Stimulated activated CD8-positive, alpha-beta memory T cell treated with anti-CD3 and anti-CD28 coated beads, Interleukin-2, amount 100 ng/mL, for 48 hours (primary cell): ENCODE data around the gene CRB1.

Experiments
- DNase-seq, 2 donors: peaks; one replicate each; pipeline ENCODE4 v3.0.0-alpha.2; 2020; ENCODE audit warnings: low read depth in 2 of 2

The CRB1 gene

DNA sequence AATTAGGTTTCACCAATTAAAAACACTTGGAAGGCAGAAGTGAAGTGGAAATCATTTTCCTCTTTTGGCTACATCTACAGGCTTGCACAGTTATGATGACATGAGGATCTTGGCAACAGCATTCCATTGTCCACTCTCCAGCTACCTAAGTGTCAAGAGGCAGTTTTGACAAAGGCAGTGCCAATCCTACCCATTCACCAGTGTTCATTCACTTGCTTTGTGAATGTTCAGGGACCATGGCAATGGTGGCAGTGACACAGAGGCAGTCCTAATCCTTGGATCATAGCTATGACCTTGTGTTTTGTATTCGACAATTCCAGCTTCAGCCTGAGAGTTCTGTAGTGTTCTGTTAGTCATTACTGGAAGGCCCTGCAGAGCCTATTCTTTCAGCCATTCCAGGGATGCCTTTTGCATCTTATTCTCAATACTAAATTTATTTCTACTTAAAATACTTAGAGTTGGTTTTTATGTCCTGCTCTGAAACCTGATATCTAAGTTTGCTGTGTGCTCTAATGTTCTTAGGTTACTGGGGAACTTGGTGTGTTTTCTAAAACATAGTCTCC, 36.7 kb downstream of the CRB1 start:
- DNase-seq = no peak

DNA sequence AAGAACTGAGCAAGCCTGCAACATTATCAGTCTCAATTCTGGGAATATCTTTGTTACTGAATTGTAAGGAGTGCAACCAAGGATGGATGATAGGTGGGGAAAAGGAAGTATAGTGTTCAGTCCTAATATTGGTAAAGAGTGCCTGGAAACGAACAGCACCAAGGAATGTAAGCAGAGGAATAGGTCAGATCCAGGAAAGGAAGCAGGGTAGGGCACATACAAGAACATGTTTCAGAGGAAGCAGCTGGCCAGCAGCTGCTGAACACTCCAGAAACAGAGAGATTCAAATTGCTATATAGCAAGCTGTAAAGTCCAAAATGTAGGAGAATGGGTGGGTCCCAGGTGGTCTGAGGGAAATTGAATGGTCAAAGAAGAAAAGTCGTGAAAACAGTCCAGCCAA, 37.9 kb downstream of the CRB1 start:
- DNase-seq = no peak

DNA sequence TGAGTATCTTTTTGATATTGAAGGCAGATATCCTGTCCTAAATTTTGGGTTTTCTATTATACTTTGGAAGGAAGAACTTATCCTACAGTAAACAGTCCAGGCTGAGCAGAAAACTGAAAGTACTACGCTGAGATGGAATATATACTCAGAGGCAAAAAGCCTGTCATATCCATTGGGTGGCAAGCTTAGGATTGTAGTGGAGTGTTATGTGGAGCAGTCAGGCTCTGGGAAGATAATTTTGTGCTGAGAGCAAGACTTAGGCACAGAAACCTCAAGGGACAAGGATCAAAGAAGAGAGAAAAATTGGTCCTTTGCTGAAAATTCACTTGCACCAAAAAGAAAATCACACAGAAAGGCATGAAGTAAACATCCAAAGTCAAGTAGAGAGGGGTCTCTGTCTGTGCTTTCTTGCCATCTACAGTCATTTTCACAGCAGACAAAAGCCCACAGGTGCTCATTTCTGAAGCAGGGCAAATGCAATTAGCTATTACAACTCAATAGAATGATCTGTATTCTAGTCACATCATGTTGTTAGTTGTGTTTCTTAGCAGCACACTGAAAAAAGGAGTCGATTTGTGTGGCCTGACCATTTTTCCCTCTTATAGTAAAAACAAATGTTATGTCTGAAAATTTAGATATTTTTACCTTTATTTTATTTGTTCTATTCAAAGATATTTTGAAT, 38.5 kb downstream of the CRB1 start:
- no peak for DNase-seq

DNA sequence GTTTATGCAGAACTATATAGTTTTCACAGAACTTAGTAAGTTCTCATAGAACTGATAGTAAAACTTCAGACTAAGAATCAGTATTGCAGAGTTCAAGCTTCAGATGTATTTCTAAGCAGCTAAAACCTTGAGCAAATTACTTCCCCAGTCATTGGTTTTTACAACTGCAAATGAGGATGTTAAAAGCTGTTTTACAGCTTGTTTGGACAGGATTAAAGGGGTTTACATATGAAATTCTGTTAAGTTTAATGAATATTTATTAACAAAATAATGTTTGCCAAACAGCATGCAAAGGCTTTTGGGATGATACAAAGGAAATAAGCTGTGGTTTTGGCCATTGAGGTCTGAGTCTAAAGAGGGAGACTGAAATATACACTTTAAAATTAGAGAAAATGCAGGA, 39.1 kb downstream of the CRB1 start:
- DNase-seq = no peak

DNA sequence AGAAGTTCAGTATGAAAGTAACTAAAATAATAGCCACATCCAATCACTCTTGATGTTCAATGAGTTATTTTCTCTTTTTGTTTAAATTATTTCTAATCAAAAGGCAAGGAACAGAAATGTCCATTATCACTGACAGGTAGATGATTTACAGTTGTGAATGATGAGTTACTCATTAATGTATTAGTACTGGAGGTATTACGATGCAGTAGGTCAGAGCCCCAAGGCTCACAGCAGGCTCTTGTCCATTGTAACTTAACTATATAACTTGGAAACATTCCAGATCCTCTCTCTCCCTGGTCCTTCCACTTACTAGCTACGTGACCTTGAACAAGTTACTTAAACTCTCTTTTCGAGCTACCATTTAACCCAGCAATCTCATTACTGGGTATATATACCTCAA, 39.5 kb downstream of the CRB1 start:
- DNase-seq = no peak

DNA sequence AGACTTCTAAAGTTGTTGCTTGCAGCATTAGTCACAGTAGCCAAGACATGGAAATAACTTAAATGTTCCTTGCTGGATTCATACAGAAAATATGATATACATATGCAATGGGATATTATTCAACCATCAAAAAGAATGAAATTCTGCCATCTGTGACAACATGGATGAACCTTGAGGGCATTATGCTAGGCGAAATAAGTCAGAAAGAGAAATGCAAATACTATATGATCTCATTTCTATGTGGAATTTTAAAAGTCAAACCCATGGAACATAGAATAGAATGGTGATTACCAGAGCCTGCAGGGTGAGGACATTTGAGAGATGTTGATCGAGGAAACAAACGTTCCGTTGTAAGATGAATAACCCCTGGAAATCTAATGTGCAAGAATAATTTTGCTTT, 43.0 kb downstream of the CRB1 start:
- no peak for DNase-seq

DNA sequence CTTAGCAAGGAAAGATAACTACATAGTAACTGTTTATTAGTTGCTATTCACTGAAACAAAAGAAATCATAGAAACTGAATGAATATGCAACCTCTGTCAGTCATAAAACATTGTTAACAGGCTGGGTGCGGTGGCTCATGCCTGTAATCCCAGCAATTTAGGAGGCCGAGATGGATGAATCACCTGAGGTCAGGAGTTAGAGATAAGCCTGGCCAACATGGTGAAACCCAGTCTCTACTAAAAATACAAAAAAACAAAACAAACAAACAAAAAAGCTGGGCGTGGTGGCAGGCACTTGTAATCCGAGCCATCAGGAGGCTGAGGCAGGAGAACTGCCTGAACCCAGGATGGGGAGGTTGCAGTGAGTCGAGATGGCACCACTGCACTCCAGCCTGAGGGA, 44.1 kb downstream of the CRB1 start:
- DNase-seq = no peak

DNA sequence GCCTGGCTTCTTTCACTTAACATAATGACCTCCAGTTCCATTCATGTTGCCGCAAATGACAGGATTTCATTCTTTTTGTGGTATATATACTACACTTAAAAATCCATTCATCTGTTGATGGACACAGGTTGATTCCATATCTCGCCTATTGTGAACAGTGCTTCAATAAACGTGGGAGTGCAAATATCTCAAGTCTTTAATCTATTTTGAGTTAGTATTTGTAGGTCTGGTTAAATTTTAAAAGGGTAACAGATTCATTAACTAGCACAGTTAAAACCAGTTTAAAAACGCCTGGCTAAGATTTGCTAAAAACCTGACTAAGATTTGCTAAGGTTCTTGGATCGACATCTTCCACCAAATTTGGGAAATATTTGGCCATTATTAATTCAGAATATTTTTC, 45.7 kb downstream of the CRB1 start:
- DNase-seq = no peak

DNA sequence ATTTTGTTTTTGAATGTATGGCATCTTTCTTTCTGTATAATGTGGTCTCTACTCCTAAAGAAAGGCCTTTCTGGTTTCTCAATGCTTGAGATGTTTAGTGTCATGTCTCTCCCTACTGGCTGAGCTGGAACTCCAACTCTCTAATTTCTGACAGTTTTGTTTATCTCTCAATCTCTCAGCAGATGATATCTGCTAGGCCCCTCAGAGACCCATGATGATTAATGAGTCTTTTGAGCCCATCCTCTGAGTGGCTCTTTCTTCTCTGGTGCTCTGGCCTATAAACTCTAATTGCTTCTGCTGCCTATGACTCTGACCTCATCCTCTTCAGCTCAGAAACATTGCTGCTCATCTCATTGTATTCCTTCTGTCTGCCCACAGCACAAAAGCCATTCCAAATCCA, 46.6 kb downstream of the CRB1 start:
- DNase-seq = no peak

DNA sequence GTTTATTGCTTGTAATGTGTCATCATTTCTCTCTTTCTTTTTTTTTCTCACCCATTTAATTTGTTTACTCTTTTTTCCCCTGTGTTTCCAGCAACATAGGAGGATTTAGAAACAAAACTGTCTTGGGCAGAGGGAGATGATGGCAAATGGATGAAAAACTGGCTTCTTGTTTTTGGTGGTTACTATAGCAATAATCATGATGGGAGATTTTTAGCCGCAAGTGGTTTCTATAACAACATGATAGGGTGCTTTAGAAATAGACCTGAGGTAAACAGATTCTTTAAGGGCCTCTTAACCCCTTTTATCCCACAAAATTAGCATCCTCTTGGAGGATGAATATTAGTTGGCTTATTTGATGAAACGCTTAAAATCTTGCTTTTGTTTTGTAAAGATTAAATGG, 51.6 kb downstream of the CRB1 start:
- DNase-seq = no peak

DNA sequence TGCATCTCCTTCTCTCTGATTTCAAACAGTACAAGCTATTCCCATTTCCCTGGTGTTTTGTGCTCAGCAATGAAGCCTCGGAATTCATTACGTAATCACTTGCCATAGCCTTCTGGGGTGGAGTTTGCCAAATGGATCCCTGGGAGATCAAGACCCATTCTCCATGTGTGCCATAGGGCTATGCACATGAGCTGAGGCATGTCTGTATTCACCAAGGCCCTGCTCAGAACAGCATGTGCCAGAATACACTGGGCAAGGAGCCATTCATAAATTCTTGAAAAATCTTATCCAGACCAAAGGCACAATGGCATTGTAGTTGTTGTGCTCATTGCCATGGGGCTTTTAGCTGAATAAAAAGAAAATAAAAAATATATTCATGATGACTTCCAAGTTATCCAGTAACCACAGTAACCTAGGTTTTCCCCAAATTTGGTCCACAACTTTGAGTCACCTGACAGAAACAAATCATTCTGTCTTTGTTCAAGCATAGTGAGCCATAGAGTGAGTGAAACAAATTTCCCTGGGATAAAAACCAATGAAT, 53.0 kb downstream of the CRB1 start:
- DNase-seq = no peak

DNA sequence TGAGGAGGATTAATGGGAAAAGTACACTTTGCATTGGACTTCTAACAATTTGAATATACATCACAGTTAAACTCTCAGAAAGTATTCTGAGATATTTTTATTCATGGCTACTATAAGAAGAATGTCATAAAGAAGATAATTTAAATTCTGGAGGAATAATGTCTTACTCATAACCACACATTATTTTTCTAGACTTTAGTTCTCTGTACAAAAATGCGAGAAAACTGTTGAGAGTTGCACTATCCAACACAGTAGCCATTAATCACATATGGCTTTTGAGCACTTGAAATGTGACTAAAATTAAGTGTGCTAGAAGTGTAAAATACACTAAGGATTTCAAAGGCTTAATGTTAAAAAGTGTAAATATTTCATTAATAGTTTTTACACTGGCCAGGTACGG, 53.8 kb downstream of the CRB1 start:
- DNase-seq = no peak

DNA sequence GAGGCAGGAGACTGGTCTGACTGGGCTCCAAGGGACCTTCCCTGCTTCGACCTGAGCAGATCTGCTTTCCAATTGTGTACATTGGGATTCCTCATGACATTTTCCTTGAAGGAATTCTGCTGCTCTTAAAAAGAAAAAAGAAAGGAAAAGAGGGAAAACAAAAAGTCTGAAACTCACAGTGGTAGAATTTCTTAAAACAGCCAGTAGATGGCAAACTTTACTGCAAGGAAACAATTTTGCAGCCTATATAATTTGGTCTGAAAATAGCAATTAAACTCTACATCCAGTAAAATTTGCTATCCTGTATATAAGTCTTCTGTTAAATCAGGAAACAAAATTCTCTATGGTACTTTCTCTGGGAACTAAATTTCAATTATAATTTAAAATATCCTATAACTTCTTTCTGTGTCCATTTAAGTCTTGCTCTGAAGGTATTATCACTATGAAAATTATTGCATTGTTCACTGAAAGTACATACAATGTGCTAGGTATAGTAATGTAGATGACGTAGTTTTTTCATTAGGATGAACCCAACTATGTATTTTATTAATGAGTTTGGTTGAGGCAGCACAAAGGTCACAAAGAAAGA, 59.8 kb downstream of the CRB1 start:
- no peak for DNase-seq

DNA sequence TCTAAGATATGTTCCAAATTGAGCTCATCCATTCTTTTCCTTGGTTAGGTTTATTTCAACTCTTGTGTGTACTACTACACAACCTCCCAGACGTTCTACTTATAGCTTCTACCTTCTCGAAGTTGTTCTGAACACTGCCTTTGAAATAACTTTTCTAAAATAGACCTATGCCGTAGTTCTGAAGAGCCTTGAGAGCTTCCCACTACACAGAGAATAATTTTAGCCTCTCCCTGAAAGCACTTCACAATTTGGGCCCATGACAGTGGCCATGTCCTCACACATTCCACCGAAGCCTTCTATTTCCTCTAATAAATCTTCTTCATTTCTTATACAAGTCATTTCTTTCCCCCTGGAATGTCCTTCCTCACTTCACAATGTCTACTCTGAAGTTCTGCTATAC, 62.2 kb downstream of the CRB1 start:
- no peak for DNase-seq

DNA sequence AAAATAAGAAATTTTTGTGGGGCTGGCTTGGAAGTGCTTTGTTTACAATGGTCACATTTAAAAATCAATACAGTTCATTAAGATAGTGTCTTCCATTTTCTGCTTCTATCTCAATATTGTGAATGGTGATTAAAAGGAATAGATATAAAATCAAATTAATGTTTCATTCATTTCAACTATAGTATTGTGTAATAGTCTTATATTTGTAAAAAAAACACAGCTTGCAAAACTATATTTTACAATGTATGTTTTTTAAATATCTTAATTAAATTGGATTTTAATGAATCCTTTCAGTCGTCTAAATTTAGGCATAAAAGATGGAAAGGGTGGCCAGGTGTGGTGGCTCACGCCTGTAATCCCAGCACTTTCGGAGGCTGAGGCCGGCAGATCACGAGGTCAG, 63.5 kb downstream of the CRB1 start:
- no peak for DNase-seq

DNA sequence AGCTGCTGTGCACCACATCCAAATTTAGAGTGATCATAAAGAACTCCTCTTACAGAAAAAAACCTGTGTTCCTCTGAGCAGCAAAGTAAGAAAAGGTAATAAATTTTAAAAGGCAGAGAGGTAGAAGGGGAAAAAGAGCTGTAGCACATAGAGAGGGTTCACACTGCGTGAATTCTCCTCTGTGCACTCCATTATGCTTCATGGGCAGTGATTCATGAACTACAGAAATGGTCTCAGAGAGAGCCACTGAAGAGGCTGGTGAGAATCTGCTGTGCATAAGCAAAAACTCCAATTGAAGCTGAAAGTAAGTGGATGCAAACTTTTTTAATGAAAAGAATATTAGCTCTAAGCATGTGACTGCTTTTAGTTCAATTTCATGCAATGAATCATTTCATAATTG, 65.0 kb downstream of the CRB1 start:
- no peak for DNase-seq

DNA sequence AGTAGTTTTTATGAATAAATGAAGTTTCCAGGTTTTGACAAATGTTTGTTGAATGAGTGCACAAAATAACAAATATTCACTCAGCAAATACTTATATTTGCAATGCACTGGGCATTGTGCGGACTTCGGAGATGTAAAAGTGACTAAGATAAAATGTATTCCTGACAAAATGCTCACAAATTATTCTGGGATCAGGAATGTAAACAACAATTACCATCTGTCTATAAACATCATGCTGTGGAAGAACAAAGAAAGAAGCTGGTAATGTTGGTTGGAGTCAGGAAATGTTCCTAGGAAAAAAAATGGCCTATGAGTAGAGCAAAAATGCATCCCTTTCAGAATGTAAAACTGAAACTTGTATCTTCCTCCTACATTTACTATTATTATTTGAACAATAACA, 68.5 kb downstream of the CRB1 start:
- DNase-seq = no peak

DNA sequence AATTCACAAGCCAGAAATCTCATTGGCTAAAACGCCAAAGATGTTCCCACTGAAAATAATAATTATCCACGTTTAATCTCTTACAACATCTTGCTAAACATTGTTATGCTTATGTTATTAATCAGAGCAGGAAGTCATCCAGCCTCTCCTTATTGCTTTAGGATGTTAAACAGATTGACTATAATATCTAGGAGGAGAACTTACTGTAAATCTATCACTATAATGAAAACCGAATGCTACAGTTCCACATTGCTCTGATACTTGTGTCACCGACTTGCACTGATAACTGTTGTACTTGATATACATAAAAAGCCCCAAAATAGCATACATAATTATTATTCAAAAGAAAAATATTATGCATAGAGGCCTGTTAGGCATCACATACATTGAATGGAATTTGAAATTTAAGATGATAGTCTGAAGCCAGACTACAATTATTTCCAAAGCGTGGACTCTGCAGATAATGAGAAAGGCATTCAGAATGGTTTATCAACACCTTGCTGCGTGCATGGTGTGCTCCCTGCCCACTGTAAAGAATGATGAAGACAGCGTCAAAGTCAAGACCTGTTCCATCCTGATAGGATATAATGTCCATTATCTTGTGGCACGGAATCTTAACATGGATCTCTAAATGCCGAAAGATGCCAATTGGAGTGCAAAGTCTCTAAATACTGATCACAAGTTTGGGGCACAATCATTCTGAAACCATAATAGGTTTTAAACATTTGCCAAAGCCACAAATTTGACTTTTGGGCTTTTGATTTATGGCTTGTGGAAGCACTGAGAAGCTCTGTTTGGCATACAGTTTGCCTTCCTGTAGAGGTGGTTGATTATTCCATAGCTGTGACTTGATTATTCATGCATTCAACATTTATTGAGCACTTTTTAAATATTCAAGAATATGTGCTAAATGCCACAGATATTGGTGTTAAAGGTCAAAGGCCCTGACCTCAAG, 71.3 kb downstream of the CRB1 start:
- no peak for DNase-seq

DNA sequence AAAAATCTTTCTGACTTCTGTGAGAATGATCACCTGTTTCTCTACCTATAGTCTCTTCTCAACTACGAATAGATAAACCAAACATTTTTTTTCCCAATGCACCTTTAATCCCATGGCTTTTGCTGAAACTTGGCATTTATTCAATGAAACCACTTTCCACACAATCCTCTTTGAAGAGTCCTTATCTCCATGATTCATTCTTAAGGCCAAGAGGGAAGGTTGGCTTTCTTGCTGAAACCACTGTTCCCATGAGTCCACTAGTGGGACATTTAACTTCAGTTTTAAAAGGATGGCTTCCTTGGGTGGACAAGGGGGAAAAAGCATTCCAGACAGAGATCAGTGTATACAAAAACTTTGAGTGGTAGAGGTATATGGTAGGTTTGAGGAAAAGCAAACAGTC, 73.6 kb downstream of the CRB1 start:
- DNase-seq = no peak

DNA sequence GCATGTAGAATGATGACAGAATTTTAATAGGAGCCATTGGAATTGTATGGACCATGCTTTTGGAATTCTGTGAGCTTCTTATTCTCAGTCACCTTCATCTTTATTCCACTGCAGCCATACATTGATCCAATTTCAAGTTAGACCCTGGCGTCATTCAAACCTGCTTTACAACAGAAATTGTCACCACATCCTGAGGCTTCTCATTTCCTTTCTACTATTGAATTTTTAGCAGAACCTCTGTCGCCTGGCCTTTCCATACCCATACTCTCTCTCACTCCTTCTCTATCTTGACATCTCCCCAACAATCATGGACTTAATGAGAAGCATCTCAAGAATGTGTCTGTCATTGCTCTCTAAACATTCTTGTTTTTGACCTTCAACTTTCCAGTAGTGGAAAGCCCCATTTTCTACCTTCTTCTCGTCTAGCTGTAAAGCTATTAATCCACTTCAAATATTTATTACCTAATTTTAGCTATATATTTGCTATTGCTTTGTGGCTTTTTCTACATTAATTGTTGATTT, 74.1 kb downstream of the CRB1 start:
- DNase-seq = no peak

DNA sequence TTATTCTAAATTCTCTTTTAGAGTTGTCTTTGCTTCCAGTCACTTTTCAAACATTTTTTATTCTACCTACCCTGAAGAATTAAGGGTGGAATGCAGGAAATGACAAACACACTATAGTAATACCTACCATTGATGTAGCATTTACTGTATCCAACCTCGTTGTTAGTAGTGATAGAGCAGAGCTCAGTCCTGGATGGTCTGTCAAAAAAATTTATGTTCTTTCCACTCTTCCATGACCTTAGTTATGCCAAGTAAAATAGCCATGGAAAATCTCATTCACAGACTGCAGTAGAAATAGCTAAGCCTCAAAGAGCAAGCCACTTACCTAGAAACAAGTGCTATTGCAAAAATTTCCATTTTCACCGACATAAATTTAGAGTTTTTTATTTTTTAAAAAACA, 74.6 kb downstream of the CRB1 start:
- no peak for DNase-seq

DNA sequence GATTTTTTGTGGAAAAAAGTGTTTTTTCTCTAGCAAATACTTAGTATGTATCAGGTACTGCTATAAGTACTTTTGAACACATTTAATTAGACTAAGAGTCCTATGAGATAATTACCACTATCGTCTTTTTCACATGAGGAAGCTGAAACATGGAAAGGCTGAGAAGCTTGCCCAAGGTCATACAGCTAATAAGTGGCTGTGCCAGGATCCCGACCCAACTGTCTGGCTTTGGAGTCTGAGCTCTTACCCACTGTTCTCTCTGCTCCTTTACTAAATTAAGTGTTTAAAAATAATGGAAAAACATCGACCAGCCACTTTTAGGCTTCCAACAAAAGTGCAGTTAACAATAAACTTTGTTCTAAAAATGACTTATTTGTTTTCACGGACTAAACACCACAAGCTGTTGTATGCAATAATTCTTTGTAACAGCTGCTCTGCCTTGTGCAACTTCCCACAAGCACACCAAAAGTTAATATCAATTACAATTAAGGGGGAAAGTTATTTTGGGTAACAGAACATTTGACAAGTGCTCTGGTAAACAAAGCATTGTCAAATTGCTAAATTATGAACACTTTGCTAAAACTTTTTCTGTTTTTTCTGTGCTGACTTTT, 75.7 kb downstream of the CRB1 start:
- no peak for DNase-seq
